ENCODE data around the gene TMED8. TPM values are rescaled to one million over a fixed set of nuclear protein-coding genes. Genes with fewer than 3 reads are reported as not detected.
A peak's percentile ranks its signal among the peaks of the same experiment; 100 is the strongest.
"Not testable (repeated sequence)": the region's sequence is repeated elsewhere in the genome, so short reads cannot be mapped to it uniquely, and the experiment has no call there.

TMED8 gene
- total RNA-seq (2014; rRNA removed; shearing (Covaris generic)), result 7.0 and 8.5 TPM in 2 replicates

- DNase-seq (ENCODE audit: low spot score), result peak; percentile 69
Observed at GRCh38 chr14:77376771-77377501, at the start of gene TMED8, which contains the start of gene SAMD15. TMED8 (minus strand) TSS chr14:77377094; CDS start chr14:77377053, 41 bp downstream. SAMD15 (plus strand) TSS chr14:77377379; CDS start chr14:77377419, 40 bp downstream.

- no peak for DNase-seq (ENCODE audit: low spot score)
Observed at GRCh38 chr14:77426396-77426795, 49.5 kb upstream of the TMED8 start.

GRCh38 chr14:77424862-77425261 is 48.0 kb upstream of the TMED8 start:
- no peak for DNase-seq (ENCODE audit: low spot score)

- no peak for DNase-seq (ENCODE audit: low spot score)
Observed at GRCh38 chr14:77423423-77423822, 46.5 kb upstream of the TMED8 start, which contains the start of gene NOXRED1. NOXRED1 (minus strand) TSS chr14:77423523; CDS start chr14:77422889, 634 bp downstream.

- no peak for DNase-seq (ENCODE audit: low spot score)
Observed at GRCh38 chr14:77421201-77421600, 44.3 kb upstream of the TMED8 start.

GRCh38 chr14:77416836-77417235 is 39.9 kb upstream of the TMED8 start:
- no peak for DNase-seq (ENCODE audit: low spot score)

GRCh38 chr14:77416098-77416497 is 39.2 kb upstream of the TMED8 start:
- not testable (repeated sequence) for DNase-seq (ENCODE audit: low spot score)

GRCh38 chr14:77415403-77416030 is 38.6 kb upstream of the TMED8 start:
- DNase-seq (ENCODE audit: low spot score), result not testable (repeated sequence)

- peak; percentile 47 for DNase-seq (ENCODE audit: low spot score)
Observed at GRCh38 chr14:77409131-77409533, 32.2 kb upstream of the TMED8 start.

- DNase-seq (ENCODE audit: low spot score), result no peak
Observed at GRCh38 chr14:77407158-77407557, 30.3 kb upstream of the TMED8 start.

GRCh38 chr14:77406718-77407117 is 29.8 kb upstream of the TMED8 start:
- peak; percentile 16 for DNase-seq (ENCODE audit: low spot score)

GRCh38 chr14:77406086-77406485 is 29.2 kb upstream of the TMED8 start:
- DNase-seq (ENCODE audit: low spot score), result no peak

GRCh38 chr14:77403768-77404167 is 26.9 kb upstream of the TMED8 start:
- DNase-seq (ENCODE audit: low spot score), result no peak

GRCh38 chr14:77400216-77400615 is 23.3 kb upstream of the TMED8 start:
- DNase-seq (ENCODE audit: low spot score), result no peak

- DNase-seq (ENCODE audit: low spot score), result no peak
Observed at GRCh38 chr14:77390188-77390587, 13.3 kb upstream of the TMED8 start.

GRCh38 chr14:77378701-77379100 is 1.8 kb upstream of the TMED8 start:
- DNase-seq (ENCODE audit: low spot score), result no peak

- no peak for DNase-seq (ENCODE audit: low spot score)
Observed at GRCh38 chr14:77377502-77377844, 579 bp upstream of the TMED8 start.

GRCh38 chr14:77375973-77376770 is 722 bp downstream of the TMED8 start:
- no peak for DNase-seq (ENCODE audit: low spot score)

- DNase-seq (ENCODE audit: low spot score), result no peak
Observed at GRCh38 chr14:77375164-77375950, 1.5 kb downstream of the TMED8 start.

GRCh38 chr14:77372304-77372841 is 4.5 kb downstream of the TMED8 start:
- DNase-seq (ENCODE audit: low spot score), result peak; percentile 51

- no peak for DNase-seq (ENCODE audit: low spot score)
Observed at GRCh38 chr14:77369285-77369684, 7.6 kb downstream of the TMED8 start.

Data from H4 (cell line).